ENCODE results near the gene PRKCB. TPM values are rescaled to one million over a fixed set of nuclear protein-coding genes. Genes with fewer than 3 reads are reported as not detected.
A peak's percentile ranks its signal among the peaks of the same experiment; 100 is the strongest.

PRKCB gene
- total RNA-seq, 1 experiment from 2014 or later = not detected

DNA sequence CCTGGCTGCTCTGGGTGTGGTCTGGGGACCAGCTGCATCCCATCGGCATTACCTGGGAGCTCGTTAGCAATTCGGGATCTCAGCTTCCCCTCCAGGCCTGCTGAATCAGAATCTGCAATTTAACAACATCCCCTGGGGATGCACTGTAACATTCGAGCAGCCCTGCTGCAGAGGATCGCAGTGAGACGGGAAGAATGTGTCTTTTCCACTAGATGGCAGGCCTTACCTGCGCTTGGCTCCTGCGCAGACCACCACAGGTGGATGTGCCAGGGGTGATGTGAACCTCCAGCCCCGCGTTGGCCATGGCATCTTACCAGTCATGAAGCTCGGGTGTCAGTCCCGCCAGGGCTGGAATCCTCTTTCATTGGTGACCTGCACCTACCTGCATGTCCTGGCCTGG lies 209.9 kb downstream of the PRKCB start:
- no peak for DNase-seq (ENCODE audit: low spot score)

DNA sequence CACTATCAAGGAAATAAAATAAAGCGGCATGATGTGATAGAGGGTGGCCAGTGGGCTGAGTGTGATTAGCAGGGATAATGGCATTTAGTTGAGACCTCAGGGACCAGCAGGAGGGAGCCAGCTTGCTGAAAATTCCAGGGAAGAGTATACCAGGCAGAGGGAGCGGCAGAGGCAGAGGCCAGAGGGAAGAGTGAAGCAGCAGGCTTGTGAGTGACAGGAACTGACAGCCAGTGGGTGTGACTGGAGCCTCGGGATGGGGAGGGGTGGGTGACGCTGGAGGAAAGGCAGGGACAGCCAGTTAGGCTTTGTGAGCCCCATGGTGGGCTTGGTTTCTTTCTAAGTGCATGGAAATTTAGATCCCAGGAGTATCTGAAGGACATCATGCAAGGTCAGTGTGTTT lies 210.7 kb downstream of the PRKCB start:
- DNase-seq (ENCODE audit: low spot score) = no peak

DNA sequence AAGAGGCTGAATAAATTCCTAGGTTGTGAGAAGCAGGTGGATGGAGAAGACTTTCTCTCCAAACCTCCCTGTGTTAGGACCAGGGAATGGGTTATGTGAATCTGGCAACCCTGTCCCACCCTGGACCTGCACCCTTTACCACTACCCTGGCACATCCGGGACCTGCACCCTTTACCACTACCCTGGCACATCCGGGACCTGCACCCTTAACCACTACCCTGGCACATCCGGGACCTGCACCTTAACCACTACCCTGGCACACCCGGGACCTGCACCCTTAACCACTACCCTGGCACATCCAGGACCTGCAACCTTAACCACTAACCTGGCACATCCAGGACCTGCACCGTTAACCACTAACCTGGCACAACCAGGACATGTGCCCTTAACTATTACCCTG lies 213.3 kb downstream of the PRKCB start:
- DNase-seq (ENCODE audit: low spot score) = no peak

DNA sequence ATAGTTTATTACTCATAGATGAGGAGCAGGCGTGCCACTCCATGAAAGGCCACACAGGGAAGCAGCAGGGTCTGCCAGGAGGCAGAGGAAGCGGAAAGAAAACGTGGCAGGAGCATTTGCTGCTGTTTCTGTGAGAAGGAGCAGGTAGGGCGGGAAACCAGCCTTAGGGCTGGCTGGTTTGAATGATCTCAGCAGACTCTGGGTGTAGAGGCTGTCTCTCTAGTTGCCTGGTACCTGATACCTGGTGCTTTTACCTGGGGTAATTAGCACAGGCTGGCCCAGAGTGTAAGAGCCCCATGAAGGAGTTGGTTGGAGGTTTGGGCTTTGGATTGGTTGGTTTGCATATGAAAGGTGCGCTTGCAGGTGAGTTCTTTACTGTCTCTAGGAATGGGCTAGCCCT lies 215.3 kb downstream of the PRKCB start:
- DNase-seq (ENCODE audit: low spot score) = no peak

DNA sequence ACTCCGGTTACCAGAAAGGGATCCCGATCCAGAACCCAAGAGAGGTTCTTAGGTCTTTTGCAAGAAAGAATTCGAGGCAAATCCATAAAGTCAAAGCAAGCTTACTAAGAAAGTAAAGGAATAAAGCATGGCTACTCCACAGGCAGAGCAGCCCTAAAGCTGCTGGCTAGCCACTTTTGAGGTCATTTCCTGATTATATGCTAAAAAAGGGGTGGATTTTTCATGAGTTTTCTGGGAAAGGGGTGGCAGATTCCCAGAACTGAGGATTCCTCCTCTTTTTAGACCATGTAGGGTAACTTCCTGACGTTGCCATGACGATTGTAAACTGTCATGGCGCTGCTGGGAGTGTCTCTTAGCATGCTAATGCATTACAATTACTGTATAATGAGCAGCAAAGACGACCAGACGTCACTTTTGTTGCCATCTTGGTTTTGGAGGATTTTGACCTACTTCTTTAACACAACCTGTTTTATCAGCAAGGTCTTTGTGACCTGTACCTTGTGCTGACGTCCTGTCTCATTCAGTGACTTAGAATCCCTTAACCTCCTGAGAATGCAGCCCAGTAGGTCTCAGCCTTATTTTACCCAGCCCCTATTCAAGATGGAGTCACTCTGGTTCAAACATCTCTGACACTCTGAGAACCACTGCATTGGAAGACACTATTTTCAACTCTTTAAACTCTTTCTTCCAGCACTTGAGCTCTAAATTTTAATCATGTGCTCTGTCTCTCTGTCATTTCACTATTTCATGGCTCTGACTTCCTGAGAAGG lies 216.7 kb downstream of the PRKCB start:
- DNase-seq (ENCODE audit: low spot score) = no peak

DNA sequence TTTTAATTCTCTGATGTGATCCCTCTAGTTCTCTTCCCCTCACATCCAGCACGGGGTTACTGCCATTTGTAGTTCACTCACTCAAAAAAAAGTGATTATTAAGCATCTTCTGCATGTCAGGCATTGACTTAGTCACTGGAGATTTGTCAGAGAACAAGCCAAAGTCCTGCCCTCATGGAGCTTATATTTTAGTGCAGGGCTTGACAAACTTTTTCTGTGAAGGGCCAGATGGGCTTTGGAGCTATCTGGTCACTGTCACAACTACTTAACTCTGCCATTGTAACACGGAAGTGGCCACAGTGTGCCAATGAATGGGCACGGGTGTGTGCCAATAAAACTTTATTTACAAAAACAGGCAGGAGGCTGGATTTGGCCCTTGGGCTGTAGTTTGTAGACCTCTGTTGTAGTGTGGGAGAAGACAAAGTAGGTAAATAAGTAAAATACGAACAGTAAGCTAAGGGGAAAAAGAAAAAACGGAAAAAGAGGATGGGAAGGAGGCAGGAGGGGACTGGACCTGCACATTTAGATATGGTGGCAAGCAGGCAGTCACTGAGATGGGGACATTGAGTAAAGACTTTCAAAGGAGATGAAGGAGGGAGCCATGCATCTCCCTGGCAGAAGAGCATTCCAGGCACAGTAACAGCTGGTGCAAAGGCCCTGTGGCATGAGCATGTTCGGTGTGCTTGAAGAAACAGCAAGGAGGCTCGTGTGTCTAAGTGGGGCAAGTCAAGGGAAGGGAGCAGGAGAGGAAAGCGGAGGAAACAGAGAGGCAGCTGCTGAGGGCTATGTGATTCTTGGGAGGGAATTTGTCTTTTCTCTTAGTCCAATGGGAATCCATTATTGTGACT lies 217.5 kb downstream of the PRKCB start:
- no peak for DNase-seq (ENCODE audit: low spot score)

DNA sequence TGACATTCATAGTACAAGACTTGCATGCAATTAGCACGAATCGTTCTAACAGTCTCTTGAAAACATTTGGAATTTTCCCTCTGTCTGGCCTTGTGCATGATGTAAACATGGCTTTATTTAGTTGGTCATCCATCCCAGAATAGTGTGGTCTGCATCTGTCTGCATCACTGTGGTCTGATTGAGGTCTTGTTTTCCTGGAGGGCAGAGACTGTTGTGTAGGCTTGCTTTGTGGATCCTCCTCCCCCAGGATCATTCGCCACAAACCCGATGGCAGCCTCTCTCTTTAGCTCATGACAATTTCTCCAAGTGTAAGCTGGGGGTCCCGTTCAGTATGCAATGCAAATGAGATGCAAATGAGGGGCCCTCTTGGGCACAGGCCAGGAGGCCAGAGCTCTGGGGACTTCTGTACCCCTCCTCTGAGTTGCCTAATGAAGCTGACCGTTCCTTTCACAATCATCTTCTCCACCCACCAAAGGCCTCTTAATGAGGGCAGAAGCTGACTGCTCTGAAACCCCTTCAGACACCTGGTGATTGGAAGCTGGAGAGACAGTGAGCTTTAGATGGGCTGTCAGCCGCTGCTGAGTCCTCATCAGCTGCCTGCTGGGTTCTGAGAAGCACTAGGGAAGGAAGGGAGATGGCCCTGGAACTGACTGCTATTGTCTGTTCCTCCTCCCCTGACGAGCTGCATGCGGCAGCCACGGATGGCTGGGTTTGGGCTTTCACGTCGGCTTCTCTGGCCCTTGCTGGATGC lies 219.1 kb downstream of the PRKCB start:
- DNase-seq (ENCODE audit: low spot score) = no peak

DNA sequence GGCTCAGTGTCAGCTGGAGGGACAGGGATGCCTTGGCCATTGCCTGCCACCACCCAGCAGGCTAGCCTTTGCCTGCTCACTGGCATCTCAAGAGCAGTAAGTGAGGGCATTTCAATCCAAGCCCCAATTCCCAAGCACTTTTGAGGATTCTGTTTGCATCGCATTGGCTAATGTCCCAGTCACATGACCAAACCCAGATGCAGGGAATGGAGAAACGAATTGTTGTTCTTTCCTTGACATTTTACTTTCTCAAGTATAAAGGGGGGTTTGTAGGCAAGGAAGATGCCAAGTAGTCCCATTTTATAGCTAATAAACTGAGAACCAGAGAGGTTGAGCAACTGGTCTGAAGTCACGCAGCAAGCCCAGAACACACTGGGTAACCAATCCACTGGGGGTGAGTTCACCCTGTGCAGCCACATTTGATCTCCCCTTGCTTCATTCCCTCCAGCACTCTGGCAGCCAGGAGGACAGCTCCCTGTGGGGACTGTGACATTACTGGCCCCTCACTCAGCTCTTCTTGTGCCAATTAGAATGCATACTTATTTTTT lies 226.6 kb downstream of the PRKCB start:
- no peak for DNase-seq (ENCODE audit: low spot score)

DNA sequence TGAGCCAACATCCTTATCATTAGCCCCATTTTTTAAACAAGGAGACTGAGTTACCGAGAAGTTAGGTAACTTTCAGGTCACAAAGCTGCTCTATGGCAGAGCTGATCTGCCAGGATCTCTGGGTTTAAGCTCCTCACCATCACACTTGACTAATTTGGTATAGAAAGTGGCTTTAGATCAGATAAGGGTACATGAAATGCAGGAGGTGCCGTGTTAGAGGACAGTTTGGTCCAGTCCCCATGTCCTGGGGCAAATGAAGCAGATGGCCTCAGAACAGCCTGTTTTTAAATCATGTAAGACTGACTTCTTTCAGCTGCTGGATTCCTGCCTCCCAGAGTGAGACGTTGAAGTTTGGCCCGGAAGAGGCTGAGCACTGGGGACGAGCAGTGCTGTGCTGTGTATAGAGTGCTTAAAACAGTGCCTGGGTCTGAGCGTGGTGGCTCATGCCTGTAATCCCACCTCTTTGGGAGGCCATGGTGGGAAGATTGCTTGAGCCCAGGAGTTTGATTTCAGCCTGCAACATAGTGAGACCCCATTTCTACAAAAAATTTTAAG lies 233.3 kb downstream of the PRKCB start:
- no peak for DNase-seq (ENCODE audit: low spot score)

DNA sequence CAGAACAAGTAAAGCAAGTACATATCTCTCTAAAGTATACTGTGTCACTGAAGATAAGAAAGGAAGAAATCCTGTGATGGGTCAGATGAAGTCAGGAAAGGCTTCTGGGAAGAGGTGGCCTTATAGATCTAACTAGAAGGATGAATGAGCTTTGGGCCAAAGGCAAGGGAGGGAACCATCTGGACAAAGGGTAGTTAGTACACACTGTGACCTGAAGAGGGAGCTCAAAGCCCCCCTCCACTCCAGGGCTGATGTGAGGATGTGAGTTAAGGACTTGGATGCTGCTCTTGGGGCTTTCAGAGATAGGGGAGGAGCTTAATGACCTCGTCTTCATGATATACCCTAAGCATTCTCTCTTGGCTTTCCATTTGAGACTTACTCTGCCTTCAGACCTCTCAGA lies 235.1 kb downstream of the PRKCB start:
- peak; percentile 57 for DNase-seq (ENCODE audit: low spot score)

DNA sequence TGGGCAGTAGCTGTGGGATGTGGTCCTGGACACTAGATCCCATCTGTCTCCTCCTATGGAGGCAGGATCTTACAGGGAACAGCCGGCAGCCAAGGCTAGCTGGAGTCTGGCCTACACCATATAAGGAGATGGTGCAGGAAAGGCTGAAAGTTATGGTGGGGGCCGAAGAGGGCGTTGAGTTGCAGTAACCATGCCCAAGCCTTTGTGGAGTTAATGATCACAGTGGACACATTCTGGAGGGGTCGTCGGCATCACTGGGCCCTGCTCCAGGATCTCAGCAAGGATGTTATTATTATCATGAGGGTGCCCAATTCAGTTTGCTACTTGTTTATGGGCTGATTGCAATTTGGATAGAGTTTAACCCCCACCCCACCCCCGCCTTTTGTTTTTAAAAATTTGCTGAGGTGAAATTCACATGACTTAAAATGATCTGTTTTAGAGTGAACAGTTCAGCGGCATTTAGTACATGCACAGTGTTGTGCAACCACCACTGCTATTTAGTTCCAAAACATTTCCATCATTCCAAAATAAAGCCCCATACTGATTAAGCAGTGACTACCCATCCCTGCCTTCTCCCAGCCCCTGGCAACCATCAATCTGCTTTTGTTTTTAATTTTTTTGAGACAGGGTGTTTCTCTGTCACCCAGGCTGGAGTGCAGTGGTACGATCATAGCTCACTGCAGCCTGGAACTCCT lies 236.0 kb downstream of the PRKCB start:
- DNase-seq (ENCODE audit: low spot score) = no peak

DNA sequence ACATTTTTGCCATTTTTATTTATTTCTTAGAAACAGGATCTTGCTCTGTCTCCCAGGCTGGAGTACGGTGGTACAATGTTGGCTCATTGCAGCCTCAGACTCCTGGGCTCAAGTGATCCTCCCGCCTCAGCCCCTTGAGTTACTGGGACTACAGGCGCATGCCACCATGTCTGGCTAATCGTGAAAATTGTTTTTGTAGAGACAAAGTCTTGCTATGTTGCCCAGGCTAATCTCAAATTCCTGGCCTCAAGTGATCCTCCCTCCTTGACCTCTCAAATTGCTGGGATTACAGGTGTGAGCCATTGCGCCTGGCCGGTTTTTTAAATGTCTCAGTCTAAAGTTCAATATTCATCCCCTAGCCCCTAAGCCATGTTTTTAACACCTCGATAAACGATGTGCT lies 237.5 kb downstream of the PRKCB start:
- no peak for DNase-seq (ENCODE audit: low spot score)

DNA sequence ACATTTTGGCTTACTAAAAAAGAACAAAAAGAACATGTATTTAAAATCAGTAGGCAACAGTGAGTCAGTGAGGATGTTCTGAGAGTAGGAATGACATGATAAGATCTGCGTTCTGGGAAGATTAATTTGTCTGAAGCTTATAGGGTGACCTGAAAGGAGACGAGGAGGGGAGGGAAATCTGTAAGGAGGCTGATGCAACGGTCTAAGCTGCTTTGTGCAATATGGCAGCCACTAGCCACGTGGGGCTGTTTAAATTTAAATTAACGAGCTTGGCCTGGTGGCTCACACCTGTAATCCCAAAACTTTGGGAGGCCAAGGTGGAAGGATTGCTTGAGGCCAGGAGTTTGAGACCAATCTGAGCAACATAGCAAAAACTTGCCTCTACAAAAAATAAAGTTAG lies 238.8 kb downstream of the PRKCB start:
- DNase-seq (ENCODE audit: low spot score) = no peak

DNA sequence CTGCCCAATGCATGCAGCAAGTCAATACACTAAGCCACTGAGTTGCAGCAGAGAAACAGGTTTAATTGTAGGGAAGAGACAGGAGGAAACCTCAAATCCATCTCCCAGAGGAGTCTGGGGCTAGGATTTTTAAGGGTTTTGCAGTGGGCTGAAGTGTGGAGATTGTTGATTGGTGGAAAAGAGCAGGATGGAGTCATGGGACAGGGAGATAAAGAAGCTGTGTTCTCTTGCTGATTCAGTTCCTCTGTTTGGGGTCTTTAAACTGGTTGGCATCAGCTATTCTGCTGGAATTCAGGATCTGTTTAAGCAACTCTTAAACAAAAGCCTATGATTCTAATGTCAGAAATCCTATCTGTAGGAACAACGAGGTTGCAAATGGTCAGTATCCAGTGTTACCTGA lies 239.5 kb downstream of the PRKCB start:
- DNase-seq (ENCODE audit: low spot score) = no peak

DNA sequence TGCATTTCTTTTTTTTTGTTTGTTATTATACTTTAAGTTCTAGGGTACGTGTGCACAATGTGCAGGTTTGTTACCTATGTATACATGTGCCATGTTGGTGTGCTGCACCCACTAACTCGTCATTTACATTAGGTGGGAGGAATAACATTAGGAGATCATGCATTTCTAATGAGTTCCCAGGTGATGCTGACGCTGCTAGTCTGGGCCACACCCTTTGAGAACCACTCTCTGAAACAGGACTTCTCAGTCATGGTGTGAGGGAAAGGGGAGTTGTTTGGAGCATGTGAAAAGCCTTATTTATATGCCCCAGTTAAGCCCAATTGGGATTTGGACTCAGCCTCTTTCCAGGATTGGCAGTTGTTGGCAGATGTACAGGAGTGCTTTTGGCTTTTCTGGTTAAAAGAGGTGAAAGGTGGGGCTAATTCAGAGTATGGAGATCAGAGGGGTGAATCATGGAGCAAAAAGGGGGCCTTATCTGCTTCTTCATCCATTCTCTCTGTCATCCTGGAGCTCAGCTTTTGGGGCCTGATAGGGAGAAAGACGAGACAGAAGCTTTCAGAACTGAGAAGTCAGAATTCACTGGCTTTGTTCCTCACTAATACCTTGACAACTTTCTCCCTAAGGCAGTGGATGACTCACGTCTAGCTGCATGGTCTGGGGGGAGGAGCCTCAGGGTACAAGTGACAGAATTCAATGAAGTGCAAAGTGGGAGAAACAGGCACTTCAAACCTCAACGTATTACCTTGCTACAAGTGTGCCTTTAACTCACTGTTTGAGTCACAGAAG lies 240.3 kb downstream of the PRKCB start:
- peak; percentile 42 for DNase-seq (ENCODE audit: low spot score)

DNA sequence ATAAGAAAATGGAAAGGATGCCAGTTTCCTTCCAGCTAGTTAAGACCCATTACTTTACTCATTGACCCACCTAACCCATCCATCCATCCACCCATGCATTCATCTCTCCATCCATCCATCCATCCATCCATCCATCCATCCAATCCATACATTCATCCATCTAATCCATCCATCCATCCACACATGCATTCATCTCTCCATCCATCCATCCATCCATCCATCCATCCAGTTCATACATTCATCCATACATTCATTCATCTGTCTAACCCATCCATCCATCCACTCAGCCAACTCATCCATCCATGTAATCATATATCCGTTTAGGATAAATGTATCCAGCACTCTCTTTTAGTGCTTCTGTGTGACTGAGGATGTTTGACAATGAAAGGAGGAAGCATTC lies 241.5 kb downstream of the PRKCB start:
- no peak for DNase-seq (ENCODE audit: low spot score)

DNA sequence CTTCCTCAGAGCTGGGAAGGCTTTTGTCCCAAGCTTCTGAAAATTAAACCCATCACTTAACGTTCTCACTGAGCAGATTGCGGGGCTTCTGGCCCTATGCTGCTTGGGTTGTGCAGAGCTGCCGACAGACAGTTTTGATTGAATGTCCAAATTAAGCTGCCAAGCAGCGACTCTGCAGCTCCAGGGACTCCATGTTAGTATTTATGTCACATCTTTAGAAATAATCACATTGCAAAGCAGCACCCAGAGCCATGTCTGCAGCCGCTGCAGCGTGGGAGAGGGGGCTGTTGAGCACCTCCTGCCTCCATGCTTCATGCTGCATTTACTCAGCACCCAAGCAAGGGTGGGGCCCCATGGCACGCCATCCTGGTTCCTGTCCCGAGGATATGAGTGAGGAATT lies 242.2 kb downstream of the PRKCB start:
- DNase-seq (ENCODE audit: low spot score) = no peak

DNA sequence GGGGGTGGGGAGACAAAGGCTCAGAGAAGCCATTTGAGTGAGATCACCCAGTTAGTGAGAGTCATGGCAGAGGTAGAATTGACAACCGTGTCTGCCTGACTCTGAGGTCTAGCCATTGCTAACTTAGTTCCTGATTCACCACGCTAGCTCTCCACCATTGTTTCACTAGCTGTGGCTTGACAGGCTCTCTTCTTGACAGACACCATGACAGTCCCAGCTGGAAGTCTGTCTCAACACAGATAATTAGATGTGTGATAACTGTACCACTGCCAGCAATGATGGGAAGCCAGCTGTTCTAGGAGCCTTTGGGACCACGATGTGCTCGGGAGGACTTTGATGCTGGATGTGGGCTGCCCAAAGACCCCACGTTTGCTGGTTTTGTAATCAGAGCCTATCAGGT lies 249.9 kb downstream of the PRKCB start:
- DNase-seq (ENCODE audit: low spot score) = no peak

DNA sequence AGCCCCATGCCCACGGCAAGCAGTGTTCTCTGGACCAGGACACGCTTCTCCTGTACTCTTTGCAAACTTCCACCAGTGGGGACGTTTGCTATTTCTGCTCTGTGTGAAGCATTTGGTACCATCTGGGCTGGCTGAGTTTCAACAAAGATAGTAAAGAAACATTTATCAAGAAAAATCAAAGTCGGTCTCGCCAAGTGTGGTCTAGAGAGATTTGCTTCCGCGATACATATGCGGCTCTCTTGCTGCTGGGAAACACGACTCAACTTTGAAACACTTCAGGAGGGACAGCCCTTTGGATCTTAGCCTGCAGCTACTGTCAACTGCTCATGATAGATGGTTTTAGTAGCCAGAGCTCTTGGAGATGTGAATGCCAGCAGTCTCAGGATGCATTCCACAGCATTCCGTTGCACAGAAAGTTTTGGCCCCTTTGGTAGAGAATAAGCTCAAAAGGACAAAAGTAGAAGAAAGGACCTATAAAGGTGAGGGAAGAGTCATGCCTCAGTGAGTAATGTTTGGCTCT lies 252.2 kb downstream of the PRKCB start:
- no peak for DNase-seq (ENCODE audit: low spot score)

DNA sequence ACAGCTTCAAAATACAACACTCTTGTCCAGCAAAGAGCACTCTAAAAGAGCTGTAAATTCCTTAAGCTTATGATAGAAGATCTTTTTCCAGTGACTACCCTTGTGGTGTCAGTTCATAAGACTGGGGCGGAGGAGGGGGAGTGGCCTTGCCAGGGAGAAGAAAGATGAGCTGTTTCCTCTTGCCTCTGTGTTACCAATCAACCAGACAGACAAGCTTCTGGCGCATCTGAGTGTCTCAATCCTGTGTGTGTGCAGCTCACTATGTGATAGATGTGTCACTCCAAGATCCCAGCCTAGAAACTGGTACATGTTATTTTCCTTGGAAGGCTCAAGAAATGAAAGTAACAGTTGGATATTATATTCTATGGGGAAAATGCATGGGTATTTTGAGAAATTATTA lies 253.0 kb downstream of the PRKCB start:
- DNase-seq (ENCODE audit: low spot score) = no peak

Data from A172 (cell line).